ENCODE results near the gene TGFBR1. TPM values are rescaled to one million over a fixed set of nuclear protein-coding genes. Genes with fewer than 3 reads are reported as not detected.
A peak's percentile ranks its signal among the peaks of the same experiment; 100 is the strongest.
"Not testable (repeated sequence)": the region's sequence is repeated elsewhere in the genome, so short reads cannot be mapped to it uniquely, and the experiment has no call there.

TGFBR1 gene
- polyA plus RNA-seq, 4 donors, result 41.7 to 51.5 (median 46.5) TPM

GRCh38 chr9:99075246-99075912 is 29.5 kb upstream of the TGFBR1 start:
- DNase-seq (ENCODE audit: low read depth in 4 of 4, low spot score in 2 of 4), result no peak

- no peak for DNase-seq (ENCODE audit: low read depth in 4 of 4, low spot score in 2 of 4)
These were observed 28.9 kb upstream of the TGFBR1 start for GRCh38 chr9:99076030-99076429.

DNA sequence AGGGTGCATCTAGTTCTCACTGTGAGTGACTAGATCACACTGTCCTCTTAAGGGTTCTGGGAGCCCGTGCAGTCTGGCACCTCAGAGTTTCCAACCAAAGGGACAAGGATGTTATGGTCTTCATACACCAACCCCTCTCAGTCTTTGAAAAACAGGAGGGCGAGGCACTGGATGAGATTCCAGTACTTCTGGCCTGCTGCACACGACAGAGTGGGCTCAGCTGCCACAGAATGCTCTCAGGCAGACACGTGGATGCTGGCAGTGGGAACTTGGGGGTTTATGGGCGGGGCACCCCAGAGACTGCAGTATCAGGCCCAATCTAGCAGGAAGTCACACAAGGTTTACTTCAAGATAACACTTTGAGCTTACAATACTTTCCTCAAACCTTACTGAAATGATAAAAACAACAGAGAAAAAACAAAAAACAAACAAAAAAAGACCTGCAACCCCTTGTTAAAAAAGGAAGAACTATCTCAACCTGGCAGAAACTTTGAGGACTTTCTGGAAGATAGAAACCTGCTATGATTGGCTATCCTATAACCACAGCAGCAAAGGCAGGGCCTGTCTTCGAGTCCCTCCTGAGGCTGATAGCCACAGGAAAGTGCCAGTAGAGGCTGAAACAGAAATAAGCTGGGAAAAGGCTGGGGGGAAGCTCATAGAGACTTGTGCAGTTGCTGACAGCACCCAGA is 28.3 kb upstream of the TGFBR1 start:
- no peak for DNase-seq (ENCODE audit: low read depth in 4 of 4, low spot score in 2 of 4)

DNA sequence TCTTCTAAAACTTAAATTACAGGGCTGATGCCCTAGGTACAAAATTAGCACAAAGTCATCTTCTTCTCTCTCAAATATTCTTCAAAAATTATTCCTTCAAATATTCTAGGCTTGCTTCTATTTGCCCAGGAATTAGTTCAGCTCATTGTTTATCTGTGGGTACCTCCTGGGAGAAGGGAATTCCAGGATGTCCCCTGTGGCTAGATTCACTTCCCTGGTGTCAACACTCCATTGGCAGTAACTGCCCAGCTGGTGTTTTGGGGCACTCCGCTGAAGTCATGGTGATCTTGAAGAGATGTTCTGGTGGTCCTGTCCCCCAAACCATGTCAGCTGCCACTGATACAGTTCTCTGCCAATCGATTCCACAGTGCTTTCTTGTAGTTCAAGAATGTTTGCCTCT is 26.2 kb upstream of the TGFBR1 start:
- DNase-seq (ENCODE audit: low read depth in 4 of 4, low spot score in 2 of 4), result no peak

- no peak for DNase-seq (ENCODE audit: low read depth in 4 of 4, low spot score in 2 of 4)
These were observed 25.4 kb upstream of the TGFBR1 start for GRCh38 chr9:99079542-99079941.

DNA sequence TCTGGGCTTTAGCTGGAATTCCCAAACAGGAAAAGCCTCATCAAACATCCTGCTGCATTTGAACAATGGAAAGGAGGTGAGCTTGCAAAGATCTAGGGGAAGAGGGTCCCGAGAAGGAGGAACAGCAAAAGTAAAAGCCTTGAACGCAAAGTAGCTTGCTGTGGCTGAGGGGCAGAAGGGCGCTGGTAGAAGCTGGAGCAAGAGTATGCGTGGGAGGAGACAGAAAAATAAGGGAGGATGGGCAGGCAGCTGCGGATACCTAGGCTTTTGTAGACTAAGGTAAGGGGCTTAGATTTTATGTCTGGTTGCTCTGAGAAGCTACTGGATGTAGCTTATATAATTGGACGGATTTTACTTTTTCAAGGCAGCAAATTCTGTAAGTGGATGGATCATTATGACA is 21.9 kb upstream of the TGFBR1 start:
- DNase-seq (ENCODE audit: low read depth in 4 of 4, low spot score in 2 of 4), result no peak

DNA sequence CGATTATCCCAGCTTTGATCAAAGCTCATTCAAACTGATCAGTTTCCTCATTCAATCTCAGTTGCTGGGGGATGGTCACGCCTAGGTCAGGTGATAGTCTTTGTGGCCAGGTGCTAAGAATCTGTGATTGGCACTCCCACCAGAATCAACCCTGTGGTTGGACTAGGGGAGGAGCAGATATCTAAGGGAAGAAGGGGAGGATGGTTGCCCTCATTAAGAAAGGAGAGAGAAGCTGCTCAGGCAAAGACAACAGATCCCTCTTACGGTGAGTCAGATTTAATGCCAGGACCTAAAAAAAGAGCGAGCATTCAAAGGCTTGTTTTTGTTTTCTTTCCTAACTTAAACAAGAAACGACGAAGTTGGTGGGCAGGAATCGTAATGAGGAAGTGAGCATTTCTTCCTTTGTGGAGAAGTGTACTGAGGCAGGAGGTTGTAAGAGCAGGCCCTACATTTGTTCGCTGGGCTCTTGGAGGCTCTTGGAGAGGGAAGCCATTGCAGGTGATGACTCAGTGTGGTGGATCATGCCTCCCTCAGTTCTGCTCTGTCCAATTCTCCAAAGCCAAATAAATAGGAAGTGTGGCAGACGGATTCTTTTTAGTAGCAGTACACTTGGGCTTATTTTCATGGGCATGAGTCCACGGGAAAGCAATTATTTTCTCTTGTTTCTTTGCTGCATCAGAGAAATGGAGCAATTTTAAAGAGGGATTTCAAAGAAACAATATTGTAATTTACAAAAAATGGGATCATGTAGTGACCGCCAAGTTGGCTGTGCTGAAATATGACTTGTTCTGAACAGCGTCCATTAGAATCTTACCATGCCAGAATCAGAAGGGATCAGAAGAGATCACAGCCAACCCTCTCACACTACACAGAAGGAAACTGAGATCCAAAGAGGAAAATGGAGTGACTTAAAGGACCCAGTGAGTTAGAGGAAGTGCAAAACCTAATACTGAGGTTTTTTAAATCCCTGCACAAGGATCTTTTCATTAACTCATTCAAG is 18.7 kb upstream of the TGFBR1 start:
- DNase-seq (ENCODE audit: low read depth in 4 of 4, low spot score in 2 of 4), result no peak

DNA sequence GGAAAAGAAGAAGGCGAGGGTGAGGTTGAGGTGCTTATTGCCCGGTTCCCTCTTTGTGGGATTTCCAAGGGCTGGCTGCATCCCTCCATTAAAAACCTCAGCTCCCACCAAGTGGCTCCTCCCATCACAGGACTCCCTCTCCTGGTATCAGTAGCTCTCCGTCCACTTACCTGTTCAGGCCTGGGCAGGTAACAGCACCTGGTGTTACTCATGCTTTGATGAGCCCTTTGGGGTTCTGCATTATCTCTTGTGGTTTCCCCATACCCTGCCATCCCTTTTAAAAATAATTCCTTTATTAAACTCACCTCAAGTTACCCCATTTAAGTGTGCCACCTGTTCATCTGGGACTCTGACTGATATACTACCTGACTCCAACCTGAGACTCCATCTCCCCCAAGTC is 17.5 kb upstream of the TGFBR1 start:
- DNase-seq (ENCODE audit: low read depth in 4 of 4, low spot score in 2 of 4), result no peak

GRCh38 chr9:99090336-99091130 is 14.4 kb upstream of the TGFBR1 start:
- no peak for DNase-seq (ENCODE audit: low read depth in 4 of 4, low spot score in 2 of 4)

DNA sequence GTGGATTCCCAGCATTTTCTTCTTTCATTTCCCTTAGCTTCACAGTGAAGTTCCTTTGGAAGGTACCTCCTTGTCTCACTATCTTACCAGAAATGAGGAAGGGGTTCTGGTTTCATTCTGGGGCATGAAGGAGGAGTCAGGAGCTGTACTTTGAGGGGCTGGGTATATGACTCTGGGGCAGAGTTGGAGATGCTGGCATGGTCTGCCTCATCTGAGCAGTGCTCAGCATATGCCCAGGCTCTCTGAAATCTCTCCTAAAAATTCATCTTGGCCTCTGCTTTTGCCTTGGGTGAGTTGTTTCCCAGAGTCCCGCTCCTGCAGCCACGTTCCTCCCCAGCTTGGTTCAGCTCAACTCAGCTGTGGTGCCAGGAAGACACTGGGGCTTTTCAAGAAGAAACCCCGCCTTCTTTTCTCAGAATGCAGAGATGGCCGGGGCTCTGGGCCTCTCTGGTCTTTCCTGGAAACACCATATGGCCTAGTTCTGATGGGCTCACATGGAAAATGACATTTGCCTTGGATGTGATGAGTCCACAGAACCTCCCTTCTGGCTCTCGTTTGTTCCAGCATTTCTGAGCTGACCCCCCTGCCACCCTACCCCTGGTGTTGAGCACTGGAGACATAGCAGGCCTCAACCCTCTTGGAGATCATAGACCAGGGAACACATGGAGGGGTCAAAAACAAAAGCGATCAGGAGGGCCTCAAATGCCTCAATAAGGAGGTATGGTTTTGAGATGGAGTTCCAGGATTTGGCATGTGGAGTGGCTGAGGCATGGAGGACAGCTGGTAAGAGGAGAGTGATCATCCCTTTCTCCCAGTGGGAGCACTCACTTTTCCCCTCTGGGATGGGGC is 12.0 kb upstream of the TGFBR1 start:
- no peak for DNase-seq (ENCODE audit: low read depth in 4 of 4, low spot score in 2 of 4)

DNA sequence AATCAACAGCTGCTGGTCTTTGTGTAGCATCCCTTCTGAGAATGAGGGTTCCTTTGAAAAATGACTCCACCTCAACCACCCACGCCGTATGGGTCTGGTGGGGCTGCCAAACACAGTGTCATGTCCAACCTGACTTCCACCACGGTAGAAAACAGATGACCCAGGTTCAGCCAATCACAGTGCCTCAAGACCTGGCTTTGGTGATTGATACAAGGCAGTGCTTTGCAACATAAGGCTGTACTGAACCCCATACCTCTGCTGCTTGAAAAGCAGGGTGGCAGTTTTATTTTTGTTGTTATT is 11.5 kb upstream of the TGFBR1 start:
- no peak for DNase-seq (ENCODE audit: low read depth in 4 of 4, low spot score in 2 of 4)

GRCh38 chr9:99095565-99095964 is 9.3 kb upstream of the TGFBR1 start:
- DNase-seq (ENCODE audit: low read depth in 4 of 4, low spot score in 2 of 4), result no peak

GRCh38 chr9:99096409-99096808 is 8.5 kb upstream of the TGFBR1 start:
- DNase-seq (ENCODE audit: low read depth in 4 of 4, low spot score in 2 of 4), result no peak

GRCh38 chr9:99099806-99100585 is 4.9 kb upstream of the TGFBR1 start:
- DNase-seq (ENCODE audit: low read depth in 4 of 4, low spot score in 2 of 4), result not testable (repeated sequence)

DNA sequence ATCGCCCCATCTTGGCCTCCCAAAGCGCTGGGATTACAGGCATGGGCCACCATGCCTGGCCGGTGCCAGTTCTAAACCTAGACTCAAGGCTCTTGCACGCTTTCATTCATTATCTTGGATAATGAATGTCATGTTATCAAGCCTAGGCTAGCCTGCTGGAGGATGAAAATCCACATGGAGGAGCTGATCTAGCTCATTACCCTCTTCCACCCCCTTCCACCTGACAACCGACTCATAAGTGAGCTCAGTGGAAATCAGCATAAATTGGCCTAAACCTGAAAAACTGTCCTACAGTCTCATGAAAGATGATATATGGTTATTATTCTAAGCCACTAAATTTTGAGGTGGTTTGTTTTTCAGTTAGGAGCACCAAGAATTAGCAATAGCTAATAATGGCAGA is 3.6 kb upstream of the TGFBR1 start:
- DNase-seq (ENCODE audit: low read depth in 4 of 4, low spot score in 2 of 4), result no peak

DNA sequence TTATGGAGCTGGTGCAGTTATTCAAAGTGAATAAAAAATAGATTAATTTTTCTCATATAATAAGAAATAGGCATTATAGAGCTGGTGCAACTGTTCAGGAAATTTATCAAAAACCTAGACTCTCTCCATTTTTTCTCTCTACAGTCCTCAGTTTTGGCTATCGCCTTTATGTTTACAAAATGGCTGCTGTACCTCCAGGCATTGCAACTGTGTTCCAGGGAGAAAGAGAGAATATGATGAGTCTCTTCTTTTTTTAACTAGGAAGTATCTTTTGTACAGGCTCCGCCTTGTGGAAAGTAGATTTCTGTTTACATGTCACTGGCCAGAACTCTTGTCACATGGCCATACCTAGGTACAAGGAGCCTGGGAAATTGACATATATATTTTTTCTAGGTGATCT is 3.1 kb upstream of the TGFBR1 start:
- DNase-seq (ENCODE audit: low read depth in 4 of 4, low spot score in 2 of 4), result no peak

DNA sequence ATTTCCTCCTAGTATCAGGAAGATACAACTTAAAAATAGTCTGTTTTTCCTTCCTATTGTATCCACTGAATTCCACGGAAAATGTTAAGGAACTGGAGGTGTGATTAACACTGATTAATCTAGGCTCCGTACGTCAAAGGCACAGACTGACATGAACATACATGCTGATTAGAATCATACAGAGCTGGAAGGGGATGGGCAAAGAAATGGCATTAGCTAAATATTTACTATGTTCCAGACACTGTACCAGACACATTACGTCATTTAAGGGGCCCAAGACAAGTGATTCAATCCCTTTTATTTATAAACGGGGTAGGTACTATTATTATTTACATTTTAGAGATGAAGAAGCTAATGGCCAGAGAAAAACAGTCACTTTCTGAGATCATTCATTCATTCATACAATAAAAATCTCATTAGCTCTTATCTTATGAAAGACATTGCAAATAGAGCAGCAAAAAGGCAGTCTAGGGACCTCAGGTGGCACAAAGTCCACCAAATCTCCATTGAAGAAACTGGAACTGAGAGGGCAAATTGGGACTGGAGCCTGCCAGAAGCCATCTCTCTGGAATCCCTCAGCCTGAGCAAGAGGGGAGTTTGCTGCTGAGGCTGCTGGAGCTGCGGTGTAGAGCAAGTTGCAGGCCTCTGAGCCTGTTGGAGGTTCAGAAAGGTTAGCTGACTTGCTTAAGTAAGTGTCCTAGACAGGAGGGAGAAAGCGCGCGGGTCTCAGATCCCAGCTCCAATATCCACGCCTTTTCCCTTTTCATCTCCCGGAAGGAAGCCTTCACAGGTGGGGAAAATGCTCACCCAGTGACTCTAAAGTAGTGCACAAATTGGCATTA is 1.6 kb upstream of the TGFBR1 start:
- peak in 1 of 4 donors; percentile 6 for DNase-seq (ENCODE audit: low read depth in 4 of 4, low spot score in 2 of 4)

DNA sequence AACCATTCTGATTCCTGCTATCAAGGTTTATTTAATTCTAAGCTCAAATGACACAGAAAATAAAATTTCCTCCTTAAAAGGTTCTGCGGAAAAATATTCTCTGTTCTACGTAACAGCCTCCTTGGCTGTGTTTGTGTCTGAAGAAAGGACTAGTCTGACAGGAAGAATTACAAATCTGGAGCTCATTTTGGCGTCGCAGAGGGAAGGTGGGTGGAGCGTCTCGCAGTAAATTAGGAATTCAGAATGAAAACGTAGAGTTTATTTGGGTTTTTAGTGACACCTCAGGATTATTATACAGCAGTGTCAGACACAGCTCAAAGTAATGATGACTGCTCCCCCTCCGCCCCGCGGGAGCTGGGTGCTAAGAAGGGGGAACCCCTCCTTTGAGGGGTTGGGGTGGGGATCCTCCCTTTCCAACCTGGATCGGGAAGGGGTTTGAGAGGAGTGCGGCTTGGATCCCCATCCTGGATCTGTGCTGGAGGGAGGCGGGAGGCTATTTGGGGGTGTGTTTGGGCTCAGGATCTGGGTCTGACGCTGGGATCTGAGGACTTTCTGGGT is 933 bp upstream of the TGFBR1 start:
- DNase-seq (ENCODE audit: low read depth in 4 of 4, low spot score in 2 of 4), result peak in 3 of 4 donors; percentile 15 to 23 (median 16)

All from left renal cortex interstitium (tissue), 4 donors.